Sigmoid colon (tissue), 7 donors: Measurements from ENCODE around the gene OBP2A. TPM values are rescaled to one million over a fixed set of nuclear protein-coding genes. Genes with fewer than 3 reads are reported as not detected.

ENCODE experiments used
- DNase-seq: peaks from one replicate; pipeline ENCODE4 v3.0.0-alpha.2; 2019
- H3K27ac ChIP-seq, 4 donors: fragments of 200-600 bp; sonication (generic); one replicate each; pipeline ENCODE4 v1.5.1; 2016 to 2019; ENCODE audit warnings: mild to moderate bottlenecking in 1 of 4
- H3K27me3 ChIP-seq, 3 donors: fragments of 200-600 bp; sonication (generic); one replicate each; pipeline ENCODE4 v1.5.1; 2019; ENCODE audit warnings: mild to moderate bottlenecking in 1 of 3
- H3K36me3 ChIP-seq, 4 donors: fragments of 200-600 bp; sonication (generic); one replicate each; pipeline ENCODE4 v1.5.1; 2016 to 2019
- H3K4me1 ChIP-seq, 4 donors: fragments of 200-600 bp; sonication (generic); one replicate each; pipeline ENCODE4 v1.5.1; 2017 to 2019
- H3K4me3 ChIP-seq, 4 donors: fragments of 200-600 bp; sonication (generic); one replicate each; pipeline ENCODE4 v1.5.1; 2017 to 2019; ENCODE audit warnings: mild to moderate bottlenecking in 2 of 4, moderate library complexity in 1 of 4
- H3K9me3 ChIP-seq, 4 donors: fragments of 200-600 bp in 3 of 4; sonication (generic) in 3 of 4; one replicate each; pipeline versions ENCODE4 v1.5.1 to v1.6.1; 2013 to 2019
- EP300 ChIP-seq, 4 donors: sonication (generic); formaldehyde crosslinking; IDR thresholded peaks; one replicate each; pipeline ENCODE4 v1.6.1; 2017; ENCODE audit warnings: antibody characterized with exemption in 4 of 4
- POLR2A ChIP-seq, 2 donors: fragments of 450-650 bp; IDR thresholded peaks; one replicate each; pipeline ENCODE4 v1.6.1; 2016; ENCODE audit warnings: antibody characterized with exemption in 2 of 2, mild to moderate bottlenecking in 2 of 2, moderate library complexity in 2 of 2
- POLR2AphosphoS5 ChIP-seq, 4 donors: sonication (generic); formaldehyde crosslinking; IDR thresholded peaks; one replicate each; pipeline ENCODE4 v1.6.1; 2017; ENCODE audit warnings: antibody characterized with exemption in 4 of 4
- WGBS, 2 donors: extraction: QIAGEN DNeasy Blood & Tissue Kit; methylation state at CpG; one replicate each; pipeline ENCODE4 v1.1.7; 2013; 5-methylcytosine and 5-hydroxymethylcytosine counted together
- intact Hi-C: fragments of 100-400 bp; cut with DNase I; formaldehyde crosslinking; loops from one replicate; pipeline ENCODE4 v1.15.1; 2023
- polyA plus RNA-seq, 3 donors: library from polyadenylated mRNA; stranded (reverse); fragments of 200-250 nt; gene quantifications; one replicate each; pipeline ENCODE4 v1.2.3, GENCODE V29; 2013
- total RNA-seq, 4 donors: library from RNA; depleted of rRNA; stranded (reverse); fragments of >200 nt; gene quantifications; one replicate each; pipeline ENCODE4 v1.1.0, GENCODE V29; 2016
- TF ChIP-seq, protein P1 (sequence below), 4 experiments: fragments of 450-650 bp in 3 of 4; fragments of 200-600 bp in 1 of 4; IDR thresholded peaks; one replicate each; pipeline ENCODE4 v1.5.1; 2016 to 2019; ENCODE audit warnings: antibody characterized with exemption in 4 of 4, mild to moderate bottlenecking in 3 of 4, moderate library complexity in 2 of 4
- donor health status: healthy with polysubstance abuse.
- donor health status: Bipolar disorder and iron deficiency.
- donor health status: healthy.

OBP2A gene
- total and polyA plus RNA-seq, 7 donors, result not detected

DNA sequence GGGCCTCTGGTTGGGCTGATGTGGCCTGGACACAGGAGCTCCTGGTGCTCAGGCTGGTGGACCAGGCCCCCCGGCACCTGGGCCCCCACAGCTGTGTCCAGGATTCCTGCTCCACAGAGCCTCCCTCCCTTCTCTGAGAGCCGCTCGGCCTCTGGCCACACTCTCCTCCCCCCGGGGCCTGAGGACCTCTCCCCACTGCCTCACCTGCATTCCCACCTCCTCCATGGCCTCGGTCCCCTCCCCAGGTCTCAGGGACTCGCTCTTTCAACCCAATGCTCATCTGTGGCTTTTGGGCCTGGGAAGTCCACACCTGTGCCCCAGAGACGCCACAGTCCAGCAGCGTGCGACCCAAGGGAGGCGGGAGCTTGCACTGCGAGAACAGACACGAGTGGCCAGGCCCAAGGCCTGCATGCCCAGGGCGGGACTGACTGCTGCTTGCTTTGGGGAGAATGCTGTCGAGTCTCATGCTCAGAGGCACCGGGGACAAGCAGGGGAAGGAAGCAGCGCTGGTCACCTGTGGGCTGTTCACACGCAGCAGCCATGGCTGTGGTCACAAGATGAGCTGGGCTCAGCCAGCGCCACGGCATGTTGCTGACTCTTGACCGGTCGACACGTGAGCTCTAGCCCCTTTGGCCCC lies 30.2 kb downstream of the OBP2A start:
- 79 to 80% methylated on average over 22 of the region's 22 CpGs for WGBS, 2 donors
- DNase-seq, result no peak
- H3K27me3 ChIP-seq, result peaks cover 0 to 14% (median 0%) of the 10 kb centered on the region in 3 donors

DNA sequence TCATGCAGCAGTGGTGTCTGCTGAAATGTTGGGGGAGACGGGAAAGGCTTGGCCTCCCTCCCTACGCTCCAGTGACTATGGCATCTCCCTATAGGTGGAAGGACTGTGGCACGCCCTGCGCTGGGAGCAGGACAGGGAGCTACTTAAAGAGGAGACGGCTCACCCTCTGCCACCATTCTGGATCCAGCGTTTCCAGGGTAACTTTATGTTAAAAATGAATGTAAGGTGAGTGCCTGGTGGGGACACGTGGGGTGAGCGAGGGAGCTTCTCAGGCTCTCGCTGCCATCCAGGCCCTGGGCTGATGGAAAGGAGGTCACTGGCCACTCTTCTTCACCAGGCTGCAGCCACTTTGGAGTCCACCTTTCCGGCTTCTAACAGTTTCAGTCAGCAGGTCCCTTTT lies 31.3 kb downstream of the OBP2A start:
- no peak for DNase-seq
- intact Hi-C loops, result no loop called here
- peaks cover 0 to 15% (median 0%) of the 10 kb centered on the region in 3 donors for H3K27me3 ChIP-seq
- 84 to 85% methylated on average over 10 of the region's 10 CpGs for WGBS, 2 donors
- no peaks in the 10 kb centered on the region for H3K4me1 ChIP-seq
- H3K36me3 ChIP-seq, result no peaks in the 10 kb centered on the region
- H3K4me3 ChIP-seq, result no peak overlapping the region
- peaks cover 0 to 2% (median 0%) of the 10 kb centered on the region in 4 donors for H3K9me3 ChIP-seq
- H3K27ac ChIP-seq, result no peak overlapping the region
- TF ChIP-seq EP300 (IDR thresholded peaks at IDR 0.05), result no peak
- no peak for TF ChIP-seq POLR2AphosphoS5 (IDR thresholded peaks at IDR 0.05)
- no peak for TF ChIP-seq POLR2A (IDR thresholded peaks at IDR 0.05)
- TF ChIP-seq, protein P1, sequence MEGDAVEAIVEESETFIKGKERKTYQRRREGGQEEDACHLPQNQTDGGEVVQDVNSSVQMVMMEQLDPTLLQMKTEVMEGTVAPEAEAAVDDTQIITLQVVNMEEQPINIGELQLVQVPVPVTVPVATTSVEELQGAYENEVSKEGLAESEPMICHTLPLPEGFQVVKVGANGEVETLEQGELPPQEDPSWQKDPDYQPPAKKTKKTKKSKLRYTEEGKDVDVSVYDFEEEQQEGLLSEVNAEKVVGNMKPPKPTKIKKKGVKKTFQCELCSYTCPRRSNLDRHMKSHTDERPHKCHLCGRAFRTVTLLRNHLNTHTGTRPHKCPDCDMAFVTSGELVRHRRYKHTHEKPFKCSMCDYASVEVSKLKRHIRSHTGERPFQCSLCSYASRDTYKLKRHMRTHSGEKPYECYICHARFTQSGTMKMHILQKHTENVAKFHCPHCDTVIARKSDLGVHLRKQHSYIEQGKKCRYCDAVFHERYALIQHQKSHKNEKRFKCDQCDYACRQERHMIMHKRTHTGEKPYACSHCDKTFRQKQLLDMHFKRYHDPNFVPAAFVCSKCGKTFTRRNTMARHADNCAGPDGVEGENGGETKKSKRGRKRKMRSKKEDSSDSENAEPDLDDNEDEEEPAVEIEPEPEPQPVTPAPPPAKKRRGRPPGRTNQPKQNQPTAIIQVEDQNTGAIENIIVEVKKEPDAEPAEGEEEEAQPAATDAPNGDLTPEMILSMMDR (IDR thresholded peaks at IDR 0.05), result no peak

More for the DNA sequence above, 30.2 kb downstream of the OBP2A start:
- Histone ChIP-seq H3K4me1 (no peaks in the 10 kb centered on the region), H3K4me3 (no peak overlapping the region), H3K27ac (no peak overlapping the region), H3K36me3 (no peaks in the 10 kb centered on the region), H3K9me3 (peaks cover 0 to 2% (median 0%) of the 10 kb centered on the region in 4 donors)
- no peak for TF ChIP-seq POLR2A (IDR thresholded peaks at IDR 0.05)
- TF ChIP-seq, protein P1 (IDR thresholded peaks at IDR 0.05), result no peak
- intact Hi-C loops, result no loop called here

DNA sequence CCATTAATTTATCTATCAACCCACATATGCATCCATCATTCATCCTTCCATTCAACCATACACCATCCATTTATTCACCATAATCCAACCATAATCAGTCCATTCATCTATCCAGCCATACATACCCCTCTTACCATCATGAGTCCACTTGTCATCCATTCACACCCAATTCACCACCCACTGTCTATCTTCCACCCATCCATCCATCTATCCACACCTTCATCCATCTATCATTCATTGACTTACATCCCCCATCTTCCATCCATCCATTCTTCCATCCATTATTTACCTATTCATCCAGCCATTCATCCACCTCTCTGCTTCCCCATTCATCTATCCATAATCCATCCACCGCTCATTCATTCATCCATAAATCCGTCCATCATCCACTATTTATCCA lies 33.4 kb downstream of the OBP2A start:
- intact Hi-C loops, result no loop called here
- no peaks in the 10 kb centered on the region for H3K4me1 ChIP-seq
- peaks cover 0 to 25% (median 0%) of the 10 kb centered on the region in 3 donors for H3K27me3 ChIP-seq
- H3K4me3 ChIP-seq, result no peak overlapping the region
- no peak overlapping the region for H3K27ac ChIP-seq
- TF ChIP-seq POLR2AphosphoS5 (IDR thresholded peaks at IDR 0.05) (no peak), POLR2A (IDR thresholded peaks at IDR 0.05) (no peak), EP300 (IDR thresholded peaks at IDR 0.05) (no peak)
- TF ChIP-seq, protein P1 (IDR thresholded peaks at IDR 0.05), result no peak
- peaks cover 0 to 2% (median 0%) of the 10 kb centered on the region in 4 donors for H3K9me3 ChIP-seq
- H3K36me3 ChIP-seq, result no peaks in the 10 kb centered on the region
- 42 to 58% methylated on average over 2 of the region's 2 CpGs for WGBS, 2 donors
- no peak for DNase-seq

DNA sequence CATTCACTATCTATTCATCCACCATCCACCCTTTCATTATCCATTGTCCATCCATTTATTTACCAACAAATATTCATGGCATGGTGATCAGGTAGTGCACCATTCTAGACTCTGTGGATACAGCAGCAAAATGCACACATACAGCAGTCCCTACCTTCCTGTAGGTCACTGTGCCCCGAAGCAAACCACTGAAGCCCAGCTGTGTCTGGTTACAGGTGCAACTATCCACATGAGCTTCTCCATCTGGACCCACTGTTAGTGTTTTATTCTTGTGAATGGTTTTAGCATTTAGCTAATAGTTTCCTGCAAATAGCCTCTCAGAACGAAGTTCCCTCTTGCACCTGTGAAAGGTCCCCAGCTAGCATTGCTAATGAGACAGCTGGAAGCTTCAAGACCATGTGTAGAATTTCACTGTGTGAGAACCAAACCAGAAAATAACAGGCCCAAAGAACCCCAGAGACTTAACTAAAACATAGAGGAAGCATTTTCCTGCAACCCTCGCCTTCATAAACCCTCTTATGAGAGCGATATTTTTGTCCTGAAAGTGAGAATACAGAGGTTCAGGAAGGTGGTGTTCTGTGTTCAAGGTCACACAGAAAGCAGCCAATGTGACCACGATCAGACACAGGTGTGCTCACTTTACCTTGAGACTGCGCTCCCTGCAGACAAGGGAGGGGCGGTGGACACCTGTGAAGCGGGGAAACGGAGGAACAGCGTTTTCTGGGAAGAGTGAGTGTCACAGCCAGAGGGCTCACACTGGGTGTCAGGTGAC lies 34.1 kb downstream of the OBP2A start:
- intact Hi-C loops, result no loop called here
- Histone ChIP-seq H3K27ac (no peak overlapping the region), H3K36me3 (no peaks in the 10 kb centered on the region), H3K4me1 (no peaks in the 10 kb centered on the region), H3K4me3 (no peak overlapping the region), H3K27me3 (peaks cover 0 to 29% (median 0%) of the 10 kb centered on the region in 3 donors), H3K9me3 (peaks cover 0 to 2% (median 0%) of the 10 kb centered on the region in 4 donors)
- TF ChIP-seq EP300 (IDR thresholded peaks at IDR 0.05) (no peak), POLR2AphosphoS5 (IDR thresholded peaks at IDR 0.05) (no peak), POLR2A (IDR thresholded peaks at IDR 0.05) (no peak)
- TF ChIP-seq, protein P1 (IDR thresholded peaks at IDR 0.05), result no peak
- DNase-seq, result no peak
- 74 to 79% methylated on average over 10 of the region's 10 CpGs for WGBS, 2 donors
